SU-DHL-6 (cell line): ENCODE data around the gene ATF3.

Experiments used
- CTCF ChIP-seq: fragments of 200-600 bp; sonication (generic); IDR thresholded peaks from one replicate; pipeline ENCODE4 v1.5.1; 2017; ENCODE audit warnings: antibody characterized with exemption, mild to moderate bottlenecking, low read length, moderate library complexity; ENCODE audit not compliant: insufficient read depth, poor library complexity, severe bottlenecking
- EZH2phosphoT487 ChIP-seq: fragments of 200-600 bp; sonication (generic), shearing (Covaris generic); conservative IDR thresholded peaks from 2 replicates; pipeline ENCODE4 v1.6.1; 2018; ENCODE audit warnings: mild to moderate bottlenecking, antibody characterized with exemption, low read length, moderate library complexity, mixed read lengths

GRCh38 chr1:212669102-212669501 is 60.5 kb downstream of the ATF3 start:
- TF ChIP-seq CTCF = no peak
- no peak for TF ChIP-seq EZH2phosphoT487
